Retinal pigment epithelial cell (primary cell): ENCODE measurements around the gene NHLH1.

Experiments used
- DNase-seq: peaks from one replicate; pipeline ENCODE4 v3.0.0-alpha.2; 2010; ENCODE audit warnings: low read depth
- H3K4me3 ChIP-seq: 2 replicates; pipeline ENCODE4 v1.5.1; 2011; ENCODE audit warnings: mild to moderate bottlenecking, low read length, control low read depth, moderate library complexity
- CTCF ChIP-seq: conservative IDR thresholded peaks from 2 replicates; pipeline ENCODE4 v1.5.1; 2011; ENCODE audit warnings: low read depth, low read length, control low read depth, inconsistent platforms

NHLH1 gene

GRCh38 chr1:160363951-160364735 lies 2.7 kb upstream of the NHLH1 start:
- no peak for TF ChIP-seq CTCF
- no peak overlapping the region for H3K4me3 ChIP-seq
- DNase-seq: no peak

- TF ChIP-seq CTCF: no peak
- H3K4me3 ChIP-seq: no peak overlapping the region
- DNase-seq: no peak
Measured at GRCh38 chr1:160365325-160365724, 1.5 kb upstream of the NHLH1 start.

- no peak for TF ChIP-seq CTCF
Measured at GRCh38 chr1:160367516-160367900, 637 bp downstream of the NHLH1 start.

GRCh38 chr1:160367934-160368923 lies 1.4 kb downstream of the NHLH1 start:
- no peak overlapping the region for H3K4me3 ChIP-seq
- no peak for DNase-seq
- TF ChIP-seq CTCF: no peak

More at GRCh38 chr1:160367516-160367900, 637 bp downstream of the NHLH1 start:
- no peak overlapping the region for H3K4me3 ChIP-seq
- no peak for DNase-seq

GRCh38 chr1:160369087-160369486 lies 2.2 kb downstream of the NHLH1 start:
- no peak overlapping the region for H3K4me3 ChIP-seq
- TF ChIP-seq CTCF: no peak
- no peak for DNase-seq

GRCh38 chr1:160370561-160371345 lies 3.9 kb downstream of the NHLH1 start:
- no peak for DNase-seq
- no peak overlapping the region for H3K4me3 ChIP-seq
- no peak for TF ChIP-seq CTCF
